HG03460 (cell line): ENCODE results near the gene SART3.
A peak's percentile ranks its signal among the peaks of the same experiment; 100 is the strongest.
"Not testable (repeated sequence)": the region's sequence is repeated elsewhere in the genome, so short reads cannot be mapped to it uniquely, and the experiment has no call there.

Experiments
- ATAC-seq: cut with Tn5 transposase; IDR thresholded peaks from one replicate; pipeline ENCODE4 v1.9.1; 2021; ENCODE audit not compliant: unreplicated experiment

Gene SART3

DNA sequence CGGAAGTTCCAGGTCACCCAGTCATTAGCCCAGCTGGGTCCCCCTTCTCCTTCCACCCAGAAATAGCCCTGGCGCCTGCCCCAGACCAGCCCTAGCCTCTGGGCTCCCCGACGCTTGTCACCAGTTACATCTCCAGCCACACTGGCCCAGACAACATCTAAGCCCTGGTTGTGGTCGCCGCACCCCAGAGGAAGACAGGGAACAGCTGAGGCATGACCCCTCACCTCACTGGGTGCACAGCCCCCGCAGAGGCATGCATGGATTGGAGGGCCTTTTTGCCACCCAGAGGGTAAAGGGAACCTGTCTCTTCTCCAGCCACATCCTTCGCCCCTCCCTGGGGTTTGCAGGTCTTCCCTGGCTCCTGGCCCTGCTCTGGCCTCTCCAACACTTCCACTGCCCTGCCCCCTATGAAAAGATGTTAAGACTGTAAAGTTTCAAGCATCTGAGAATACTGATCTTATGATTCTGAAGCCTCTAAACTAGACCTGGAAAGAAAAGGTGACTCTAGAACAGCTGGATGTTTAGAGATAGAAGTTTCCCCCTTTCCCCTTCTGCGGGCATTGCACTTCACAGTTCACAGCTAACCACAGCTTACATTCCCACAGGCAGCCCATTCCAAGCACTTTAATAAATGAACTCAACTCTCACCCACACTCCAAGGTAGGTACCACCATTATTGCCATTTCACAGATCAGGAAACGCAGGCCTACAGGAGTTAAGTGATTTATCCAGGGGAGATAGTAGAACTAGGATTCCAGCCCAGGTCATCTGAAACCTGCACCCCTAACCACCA, 22.2 kb upstream of the SART3 start:
- no peak for ATAC-seq

DNA sequence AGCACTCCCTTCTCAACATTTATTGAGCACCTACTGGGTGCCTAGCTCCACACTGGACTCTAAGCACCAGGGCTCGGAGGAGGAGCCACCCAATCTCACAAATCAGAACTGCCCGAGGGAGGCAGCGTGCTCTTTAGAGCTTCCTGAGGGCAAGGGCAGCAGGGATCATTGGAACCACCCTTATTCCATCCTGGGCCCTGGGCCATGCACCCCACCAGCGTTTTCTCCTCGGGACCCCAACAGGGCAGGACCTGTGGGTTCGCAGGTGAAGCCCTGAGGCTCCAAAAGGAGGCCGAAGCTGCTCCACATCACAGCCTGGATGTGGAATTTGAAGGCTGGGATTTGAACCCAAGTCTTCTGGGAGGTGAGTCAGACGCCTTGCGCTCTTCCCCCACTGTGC, 21.5 kb upstream of the SART3 start:
- no peak for ATAC-seq

DNA sequence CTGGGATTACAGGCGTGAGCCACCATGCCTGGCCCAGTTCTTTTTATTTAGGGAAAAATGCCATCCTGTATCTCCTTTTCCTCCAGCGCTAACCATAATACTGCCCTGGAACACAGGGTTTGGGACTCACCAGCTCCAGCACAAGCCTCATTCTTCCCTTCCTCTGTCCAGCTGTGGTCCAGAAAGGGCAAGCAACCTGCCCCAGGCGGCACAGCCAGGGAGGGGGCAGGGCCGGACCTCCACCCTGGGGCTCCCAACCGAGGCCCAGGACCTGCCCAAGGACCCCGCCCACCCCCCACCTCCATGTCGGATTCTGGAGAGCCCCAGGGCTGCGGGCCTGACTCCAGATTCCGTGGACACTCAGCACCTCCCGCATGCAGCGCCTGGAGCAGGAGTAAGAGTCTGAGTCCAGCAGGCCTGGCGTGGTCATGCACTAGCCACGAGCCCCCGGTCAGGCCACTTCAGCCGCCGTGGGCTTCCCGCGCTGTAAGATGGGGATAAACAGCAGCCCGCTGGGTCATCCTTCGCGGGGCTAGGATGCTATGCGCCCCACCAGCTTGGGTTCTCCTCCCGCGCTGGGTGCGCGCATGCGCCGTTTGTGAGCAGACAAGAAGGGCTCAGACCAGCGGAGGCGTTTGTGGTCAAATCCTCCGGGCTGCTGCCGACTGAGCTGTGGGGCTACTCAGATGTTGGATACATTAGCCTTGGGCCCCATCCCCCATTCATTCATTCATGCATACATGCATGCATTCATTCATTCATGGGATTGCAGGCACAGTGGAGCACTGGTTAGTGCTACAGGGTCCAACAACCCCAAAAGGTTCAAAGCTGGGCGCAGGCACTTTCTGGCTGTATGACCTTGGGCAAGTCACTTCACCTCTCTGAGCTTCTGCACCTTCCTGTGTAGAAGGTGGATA, 20.6 kb upstream of the SART3 start:
- ATAC-seq: no peak

GRCh38 chr12:108580531-108580930, 19.6 kb upstream of the SART3 start:
- no peak for ATAC-seq

GRCh38 chr12:108578813-108579212, 17.8 kb upstream of the SART3 start:
- ATAC-seq: no peak

DNA sequence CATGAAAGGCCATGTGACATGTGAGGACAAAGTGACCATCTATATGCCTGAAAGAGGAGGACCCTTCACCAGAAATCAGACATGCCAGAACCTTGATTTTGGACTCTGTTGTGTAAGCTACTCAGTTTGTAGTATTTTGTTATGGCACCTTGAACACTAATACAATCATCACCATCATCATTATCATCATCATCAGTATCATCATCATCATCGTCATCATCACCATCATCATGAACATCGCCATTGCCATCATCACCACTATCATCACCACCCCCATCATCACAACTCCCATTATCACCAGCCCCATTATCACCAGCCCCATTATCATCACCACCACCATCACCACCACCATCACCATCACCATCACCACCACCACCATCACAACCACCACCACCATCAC, 17.3 kb upstream of the SART3 start:
- no peak for ATAC-seq

GRCh38 chr12:108577458-108577857, 16.5 kb upstream of the SART3 start:
- no peak for ATAC-seq

- ATAC-seq: no peak
These were observed 15.8 kb upstream of the SART3 start for GRCh38 chr12:108576660-108577234.

DNA sequence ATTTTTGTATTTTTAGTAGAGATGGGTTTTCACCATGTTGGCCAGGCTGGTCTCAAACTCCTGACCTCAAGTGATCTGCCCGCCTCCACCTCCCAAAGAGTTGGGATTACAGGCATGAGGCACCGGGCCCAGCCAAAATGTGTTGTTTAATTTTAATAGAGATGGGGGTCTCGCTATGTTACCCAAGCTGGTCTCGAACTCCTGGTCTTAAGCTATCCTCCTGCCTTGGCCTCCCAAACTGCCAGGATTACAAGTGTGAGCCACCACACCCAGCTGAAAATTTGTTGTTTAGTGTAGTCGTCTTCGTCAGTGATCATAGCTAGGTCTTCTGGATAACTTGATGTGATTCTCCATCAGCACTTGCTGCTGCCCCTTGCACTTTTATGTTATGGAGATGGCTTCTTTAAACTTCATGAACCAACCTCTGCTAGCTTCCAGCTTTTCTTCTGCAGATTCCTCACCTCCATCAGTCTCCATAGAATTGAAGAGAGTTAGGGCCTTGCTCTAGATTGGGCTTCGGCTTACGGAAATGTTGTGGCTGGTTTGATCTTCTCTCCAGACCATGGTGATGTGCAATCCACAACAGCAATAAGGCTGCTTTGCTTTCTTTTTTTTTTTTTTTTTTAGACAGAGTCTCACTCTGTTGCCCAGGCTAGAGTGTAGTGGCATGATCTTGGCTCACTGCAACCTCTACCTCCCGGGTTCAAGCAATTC, 14.4 kb upstream of the SART3 start:
- ATAC-seq: no peak

GRCh38 chr12:108574276-108574675, 13.3 kb upstream of the SART3 start:
- ATAC-seq: not testable (repeated sequence)

DNA sequence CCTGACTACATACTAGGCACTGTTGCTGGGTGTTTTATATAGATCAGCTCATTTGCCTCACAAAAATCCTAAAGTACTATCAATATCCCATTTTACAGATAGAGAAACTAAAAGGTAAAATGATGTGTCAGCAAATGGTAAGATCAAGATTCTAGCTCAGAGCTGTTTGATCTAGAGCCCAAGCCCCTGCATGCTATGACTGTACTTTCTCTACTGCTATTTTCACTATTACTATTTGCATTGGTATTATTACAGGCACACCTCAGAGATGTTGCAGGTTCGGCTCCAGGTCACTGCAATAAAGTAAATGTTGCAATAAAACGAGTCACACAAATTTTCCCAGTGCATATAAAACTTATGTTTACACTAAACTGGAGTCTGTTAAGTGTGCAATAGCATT, 12.3 kb upstream of the SART3 start:
- ATAC-seq: no peak

GRCh38 chr12:108572166-108572790, 11.3 kb upstream of the SART3 start:
- ATAC-seq: no peak

DNA sequence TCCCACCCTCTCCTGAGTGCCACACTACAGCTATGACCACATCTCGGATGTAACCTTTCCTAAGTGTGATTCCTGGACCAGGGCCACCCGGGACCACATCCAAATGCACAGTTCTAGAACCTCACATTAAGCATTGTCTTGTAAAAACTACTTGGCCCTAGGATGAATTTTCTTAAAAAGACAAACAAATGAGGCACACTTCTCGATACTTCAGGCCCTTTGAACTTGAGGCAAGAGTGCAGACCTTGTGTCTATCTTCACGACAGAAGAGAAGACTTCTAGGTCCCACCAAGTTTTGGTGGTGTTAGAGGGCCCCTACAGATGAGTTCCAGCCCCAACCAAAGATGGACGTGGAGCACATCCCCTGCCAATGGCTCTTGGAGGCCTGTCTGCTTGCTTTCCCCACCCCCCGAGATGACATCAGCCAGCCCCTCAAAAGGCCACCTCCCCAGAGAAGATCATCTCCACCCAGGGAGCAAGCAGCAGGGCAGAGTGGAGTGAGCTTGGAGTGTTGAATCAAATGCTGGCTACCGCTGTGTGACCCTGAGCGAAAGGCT, 10.7 kb upstream of the SART3 start:
- ATAC-seq: no peak

DNA sequence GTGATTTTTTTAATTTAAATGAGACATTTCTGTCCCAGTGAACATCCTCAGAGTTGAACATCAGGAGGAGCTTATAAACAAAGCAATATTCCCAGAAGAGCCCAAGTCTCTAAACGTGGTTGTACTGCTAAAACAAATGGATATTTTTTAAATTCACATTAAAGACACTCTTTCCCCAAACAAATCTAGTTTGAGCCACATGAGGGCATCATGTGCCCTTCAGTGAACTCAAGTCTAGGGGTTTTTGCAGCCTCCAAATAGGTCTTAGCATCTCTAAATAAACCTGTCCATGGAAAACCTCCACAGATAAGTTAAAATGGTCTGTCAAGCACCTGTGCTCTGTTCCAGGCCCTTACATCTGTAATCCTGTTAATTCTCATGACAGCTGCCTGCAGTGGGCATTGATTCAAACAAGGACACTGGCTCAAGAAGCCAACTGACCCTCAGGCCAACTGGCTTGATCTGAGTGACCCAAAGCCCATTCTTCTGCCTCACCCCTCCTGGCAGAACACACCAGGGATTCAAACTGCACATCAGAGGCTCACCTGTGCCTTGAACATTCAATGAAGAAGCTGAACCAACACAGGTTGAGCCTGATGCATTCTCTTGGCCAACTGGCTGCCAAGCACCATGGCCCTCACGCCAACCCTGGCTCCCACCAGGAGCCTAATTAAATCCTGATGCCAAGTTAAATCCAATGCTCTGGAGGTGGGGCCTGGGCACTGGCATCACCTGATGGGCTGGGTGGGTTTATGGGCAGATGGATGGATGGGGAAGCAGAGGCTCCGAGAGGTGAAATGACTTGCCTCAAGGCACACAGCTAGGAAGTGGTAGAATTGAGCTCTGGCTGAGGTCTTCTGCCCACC, 10.0 kb upstream of the SART3 start:
- ATAC-seq: no peak

DNA sequence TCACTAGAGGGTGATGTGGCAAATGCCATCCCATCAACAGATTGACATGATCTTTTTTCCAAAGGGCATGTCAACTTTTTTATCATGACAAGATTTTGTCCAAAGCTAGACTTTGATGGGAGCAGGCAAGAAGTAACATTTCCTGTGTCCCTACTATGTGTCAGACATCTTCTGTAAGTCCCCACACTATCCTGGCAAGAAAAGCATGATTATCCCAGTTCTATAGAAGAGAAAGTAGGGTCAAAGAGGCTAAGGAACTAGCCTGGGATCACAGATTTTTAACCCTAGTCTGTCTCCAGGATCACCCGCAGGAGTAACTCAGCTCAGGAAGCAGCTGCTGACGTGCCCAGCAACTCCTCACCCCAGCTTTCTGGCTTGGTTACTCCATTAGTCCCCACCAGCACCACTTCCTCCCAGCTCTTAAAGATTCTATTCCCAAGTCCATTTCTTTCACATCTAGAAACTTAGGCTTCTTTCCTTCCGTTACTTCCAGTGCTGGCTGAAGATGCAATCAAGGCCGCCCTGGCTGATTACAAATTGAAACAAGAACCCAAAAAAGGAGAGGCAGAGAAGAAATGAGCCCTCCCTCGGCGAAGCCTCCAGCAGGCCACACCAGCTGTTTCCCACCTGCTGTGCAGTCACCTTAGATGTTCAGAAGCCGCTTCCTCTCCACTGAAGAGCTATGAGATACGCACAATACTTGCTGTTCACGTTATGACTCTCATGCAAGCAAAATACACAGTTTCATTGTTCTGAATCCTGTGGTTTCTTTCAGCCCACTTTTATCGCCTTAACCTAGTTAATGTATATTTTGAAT, 7.6 kb upstream of the SART3 start:
- ATAC-seq: peak; percentile 82

DNA sequence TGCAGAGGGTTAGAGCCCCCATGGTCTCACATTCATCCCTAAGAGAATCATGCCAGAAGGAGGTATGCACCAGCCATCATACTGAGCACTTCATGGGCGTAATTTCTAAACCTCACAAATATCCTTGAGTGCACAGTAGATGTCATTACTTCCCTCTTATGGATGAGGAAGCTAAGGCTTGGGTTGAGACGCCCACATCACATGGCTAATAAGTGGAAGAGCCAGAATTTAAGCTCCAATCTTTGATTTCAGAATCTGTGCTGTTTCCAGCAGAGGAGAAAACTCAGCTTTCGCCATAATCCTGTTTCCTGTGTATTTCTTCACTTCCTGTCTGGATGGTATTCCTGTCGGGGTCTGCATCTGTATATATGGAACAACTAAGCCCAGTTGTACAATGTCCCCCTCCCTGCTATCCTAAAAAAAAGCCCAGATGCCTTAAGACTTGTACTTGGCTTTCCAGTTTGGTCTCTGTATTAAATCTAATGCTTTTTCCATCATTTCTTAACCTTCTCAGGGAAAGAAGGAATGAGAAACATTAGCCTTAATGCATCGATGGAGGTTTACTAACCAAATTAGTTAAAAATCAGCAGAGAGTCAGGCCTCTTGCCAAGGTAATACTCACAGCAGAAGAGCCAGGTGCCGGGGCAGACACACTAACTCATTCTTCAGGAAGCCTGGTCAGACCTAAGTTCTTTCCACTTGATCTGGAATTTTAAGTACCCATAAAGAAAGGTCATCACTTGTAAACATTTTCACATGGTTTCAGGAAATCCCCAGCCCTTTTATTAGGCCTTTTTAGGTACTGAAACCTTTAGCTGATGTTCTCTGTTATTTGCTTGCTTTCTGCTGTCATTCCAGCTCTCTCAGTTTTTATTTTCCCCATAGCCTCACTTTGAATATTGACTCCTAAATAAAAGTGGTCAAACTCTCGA, 6.7 kb upstream of the SART3 start:
- ATAC-seq: no peak

GRCh38 chr12:108566452-108566851, 5.5 kb upstream of the SART3 start:
- no peak for ATAC-seq

GRCh38 chr12:108565976-108566375, 5.0 kb upstream of the SART3 start:
- no peak for ATAC-seq
